ENCODE data around the gene PRM1.

Gene PRM1

DNA sequence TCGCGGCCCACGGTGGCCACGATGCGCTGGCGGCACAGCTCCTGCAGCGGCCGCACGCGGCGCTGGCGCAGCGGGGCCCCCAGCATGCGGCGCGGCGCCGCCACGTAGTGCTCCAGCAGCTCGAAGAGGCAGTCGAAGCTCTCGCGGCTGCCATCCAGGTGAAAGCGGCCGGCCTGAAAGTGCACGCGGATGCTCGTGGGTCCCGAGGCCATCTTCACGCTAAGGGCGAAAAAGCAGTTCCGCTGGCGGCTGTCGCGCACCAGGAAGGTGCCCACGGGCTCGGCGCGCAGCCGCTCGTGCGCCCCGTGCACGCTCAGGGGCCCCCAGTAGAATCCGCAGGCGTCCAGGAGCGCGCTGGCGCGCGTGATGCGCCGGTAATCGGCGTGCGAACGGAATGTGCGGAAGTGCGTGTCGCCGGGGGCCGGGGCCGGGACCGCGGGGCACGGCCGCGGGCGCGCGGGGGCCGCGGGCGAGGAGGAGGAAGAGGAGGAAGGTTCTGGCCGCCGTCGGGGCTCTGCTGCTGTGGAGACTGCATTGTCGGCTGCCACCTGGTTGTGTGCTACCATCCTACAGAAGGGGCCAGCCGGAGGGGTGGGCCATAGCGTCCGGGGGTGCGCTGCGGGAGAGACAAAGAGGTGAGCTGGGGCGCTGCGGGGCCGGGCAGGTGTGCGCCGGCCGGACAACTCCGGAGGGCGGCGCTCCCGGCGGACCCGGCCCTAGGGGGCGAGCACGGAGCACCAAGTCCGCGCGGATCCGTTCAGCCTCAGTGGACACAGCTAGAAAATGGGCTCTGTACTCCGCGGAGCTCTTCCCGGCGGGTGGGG lies 26.0 kb downstream of the PRM1 start:
- H3K4me1 Mint-ChIP-seq (ENCODE audit: low read depth in 2 of 2) = peaks cover 41 to 45% of the 10 kb centered on the region in 2 donors
- peaks cover 61% of the 10 kb centered on the region for H3K36me3 Mint-ChIP-seq (ENCODE audit: insufficient read depth)
- peak; percentile 66 to 71 (median 70) for DNase-seq
- peak overlapping the region; percentile 68 to 96 for H3K27ac Mint-ChIP-seq
- H3K4me3 Mint-ChIP-seq = peak overlapping the region; percentile 75 to 98
- H3K27me3 Mint-ChIP-seq = no peaks in the 10 kb centered on the region
- peak; percentile 39 for ATAC-seq (replicated peaks)
- no peaks in the 10 kb centered on the region for H3K9me3 Mint-ChIP-seq

- DNase-seq = peak in 1 of 3 experiments; percentile 22
These were observed 26.9 kb downstream of the PRM1 start for GRCh38 chr16:11253995-11254912.

DNA sequence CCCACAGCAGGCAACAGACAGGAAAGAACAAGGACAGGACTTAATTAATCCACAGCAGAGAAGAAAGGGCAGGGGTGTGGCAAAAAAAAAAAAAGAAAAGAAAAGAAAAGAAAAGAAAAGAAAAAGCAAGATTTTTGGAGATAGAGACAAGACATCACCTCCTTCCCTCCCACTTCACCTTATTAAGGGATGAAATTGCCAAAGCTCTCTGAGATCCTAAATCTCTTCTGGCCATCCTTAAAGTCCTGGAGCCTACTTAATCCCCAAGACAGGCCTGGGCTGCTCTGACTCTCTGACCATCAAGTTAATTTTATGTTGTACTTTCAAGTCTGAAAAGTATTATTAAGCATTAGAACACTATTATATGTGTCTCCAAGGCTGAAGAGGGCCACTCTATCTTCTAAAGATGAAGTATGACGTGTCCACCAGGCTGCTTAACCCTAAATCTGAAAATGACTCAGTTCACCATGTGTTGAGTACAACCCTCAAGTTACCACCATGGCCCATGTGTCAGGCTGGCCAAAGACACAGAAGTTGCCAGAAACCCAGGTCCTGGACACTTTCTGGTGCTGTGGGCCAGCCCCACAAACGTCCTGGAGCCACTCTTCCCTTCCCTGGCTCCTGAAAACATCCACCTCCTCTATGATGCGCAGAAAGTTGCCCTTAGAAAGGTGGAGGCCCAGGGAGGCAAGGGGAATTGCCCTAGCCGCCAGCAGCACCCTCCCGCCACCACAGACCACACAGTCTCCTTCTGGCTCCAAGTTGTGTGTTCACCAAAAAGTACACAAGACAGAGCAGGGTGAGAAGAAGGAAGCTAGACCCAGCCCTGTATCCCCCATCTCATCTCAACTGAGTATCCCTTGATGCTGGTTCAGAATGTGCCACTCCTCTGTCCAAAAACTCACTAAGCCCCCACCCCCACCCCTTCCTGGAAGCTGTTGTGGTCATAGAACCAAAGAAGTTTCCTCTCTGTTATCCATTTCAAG lies 27.8 kb downstream of the PRM1 start:
- Mint-ChIP-seq H3K27ac (peak overlapping the region; percentile 84 to 96), H3K9me3 (no peaks in the 10 kb centered on the region), H3K4me1 (ENCODE audit: low read depth in 2 of 2) (peaks cover 34 to 39% of the 10 kb centered on the region in 2 donors), H3K4me3 (peak overlapping the region; percentile 75 to 98), H3K36me3 (ENCODE audit: insufficient read depth) (peaks cover 76% of the 10 kb centered on the region), H3K27me3 (no peaks in the 10 kb centered on the region)
- DNase-seq = peak; percentile 47 to 58 (median 48)
- peak; percentile 40 for ATAC-seq (replicated peaks)

More at GRCh38 chr16:11253995-11254912, 26.9 kb downstream of the PRM1 start:
- H3K4me1 Mint-ChIP-seq (ENCODE audit: low read depth in 2 of 2) = peaks cover 41 to 45% of the 10 kb centered on the region in 2 donors
- H3K27me3 Mint-ChIP-seq = no peaks in the 10 kb centered on the region
- no peak for ATAC-seq (replicated peaks)
- peak overlapping the region; percentile 84 to 96 for H3K27ac Mint-ChIP-seq
- H3K36me3 Mint-ChIP-seq (ENCODE audit: insufficient read depth) = peaks cover 70% of the 10 kb centered on the region
- H3K4me3 Mint-ChIP-seq = peak overlapping the region; percentile 75 to 98
- H3K9me3 Mint-ChIP-seq = no peaks in the 10 kb centered on the region

GRCh38 chr16:11252482-11252931 lies 28.6 kb downstream of the PRM1 start:
- DNase-seq = no peak
- H3K36me3 Mint-ChIP-seq (ENCODE audit: insufficient read depth) = peaks cover 81% of the 10 kb centered on the region
- H3K4me1 Mint-ChIP-seq (ENCODE audit: low read depth in 2 of 2) = peaks cover 31 to 36% of the 10 kb centered on the region in 2 donors

GRCh38 chr16:11251525-11252481 lies 29.3 kb downstream of the PRM1 start:
- Mint-ChIP-seq H3K9me3 (no peaks in the 10 kb centered on the region), H3K27ac (peak overlapping the region; percentile 92 to 96), H3K36me3 (ENCODE audit: insufficient read depth) (peaks cover 81% of the 10 kb centered on the region), H3K4me3 (peak overlapping the region; percentile 75 to 98), H3K27me3 (no peaks in the 10 kb centered on the region), H3K4me1 (ENCODE audit: low read depth in 2 of 2) (peaks cover 24 to 30% of the 10 kb centered on the region in 2 donors)
- ATAC-seq (replicated peaks) (peak; percentile 26), DNase-seq (peak; percentile 64 to 66 (median 66))

More at GRCh38 chr16:11252482-11252931, 28.6 kb downstream of the PRM1 start:
- no peak for ATAC-seq (replicated peaks)
- peak overlapping the region; percentile 92 to 96 for H3K27ac Mint-ChIP-seq
- no peaks in the 10 kb centered on the region for H3K9me3 Mint-ChIP-seq
- H3K27me3 Mint-ChIP-seq = no peaks in the 10 kb centered on the region
- peak overlapping the region; percentile 75 to 98 for H3K4me3 Mint-ChIP-seq

DNA sequence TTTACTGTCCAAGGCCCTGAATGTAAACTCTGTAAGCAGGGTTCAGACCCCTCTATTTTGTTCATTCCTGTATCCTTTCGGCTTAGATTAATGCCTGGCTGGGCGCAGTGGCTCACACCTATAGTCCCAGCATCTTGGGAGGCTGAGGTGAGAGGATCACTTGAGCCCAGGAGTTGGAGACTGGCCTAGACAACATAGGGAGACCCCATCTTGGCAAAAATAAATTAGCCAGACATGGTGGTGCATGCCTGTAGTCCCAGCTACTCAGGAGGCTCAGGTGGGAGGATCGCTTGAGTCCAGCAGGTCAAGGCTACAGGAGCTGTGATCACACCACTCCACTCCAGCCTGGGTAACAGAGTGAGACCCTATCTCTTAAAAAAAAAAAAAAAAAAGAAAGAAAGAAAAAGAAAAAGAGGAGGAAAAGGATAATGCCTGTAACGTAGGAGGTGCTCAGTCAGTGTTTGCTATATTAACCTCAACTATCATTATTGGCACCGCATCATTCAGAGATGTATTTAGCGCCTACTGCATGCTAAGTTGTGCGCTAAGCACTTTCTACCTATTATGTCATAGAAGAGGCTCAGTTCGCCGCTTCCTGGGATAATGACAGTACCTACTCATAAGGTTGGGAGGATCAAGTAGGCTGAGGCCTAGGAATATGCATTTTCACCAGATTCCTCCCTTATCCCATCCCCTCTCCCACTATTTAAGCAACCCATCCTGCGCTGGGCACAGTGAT lies 30.2 kb downstream of the PRM1 start:
- peak overlapping the region in 1 of 2 donors; percentile 75 for H3K4me3 Mint-ChIP-seq

GRCh38 chr16:11250091-11250785 lies 30.9 kb downstream of the PRM1 start:
- H3K27ac Mint-ChIP-seq = peak overlapping the region; percentile 62 to 84
- ATAC-seq (replicated peaks) (no peak), DNase-seq (no peak)
- H3K4me1 Mint-ChIP-seq (ENCODE audit: low read depth in 2 of 2) = peaks cover 23 to 30% of the 10 kb centered on the region in 2 donors
- H3K36me3 Mint-ChIP-seq (ENCODE audit: insufficient read depth) = peaks cover 72% of the 10 kb centered on the region
- no peaks in the 10 kb centered on the region for H3K27me3 Mint-ChIP-seq
- peak overlapping the region in 1 of 2 donors; percentile 7 for H3K4me3 Mint-ChIP-seq
- no peaks in the 10 kb centered on the region for H3K9me3 Mint-ChIP-seq

More for the DNA sequence above, 30.2 kb downstream of the PRM1 start:
- Mint-ChIP-seq H3K4me1 (ENCODE audit: low read depth in 2 of 2) (peaks cover 23 to 30% of the 10 kb centered on the region in 2 donors), H3K9me3 (no peaks in the 10 kb centered on the region), H3K27me3 (no peaks in the 10 kb centered on the region), H3K27ac (peak overlapping the region; percentile 62 to 96), H3K36me3 (ENCODE audit: insufficient read depth) (peaks cover 76% of the 10 kb centered on the region)
- DNase-seq = no peak
- ATAC-seq (replicated peaks) = no peak

DNA sequence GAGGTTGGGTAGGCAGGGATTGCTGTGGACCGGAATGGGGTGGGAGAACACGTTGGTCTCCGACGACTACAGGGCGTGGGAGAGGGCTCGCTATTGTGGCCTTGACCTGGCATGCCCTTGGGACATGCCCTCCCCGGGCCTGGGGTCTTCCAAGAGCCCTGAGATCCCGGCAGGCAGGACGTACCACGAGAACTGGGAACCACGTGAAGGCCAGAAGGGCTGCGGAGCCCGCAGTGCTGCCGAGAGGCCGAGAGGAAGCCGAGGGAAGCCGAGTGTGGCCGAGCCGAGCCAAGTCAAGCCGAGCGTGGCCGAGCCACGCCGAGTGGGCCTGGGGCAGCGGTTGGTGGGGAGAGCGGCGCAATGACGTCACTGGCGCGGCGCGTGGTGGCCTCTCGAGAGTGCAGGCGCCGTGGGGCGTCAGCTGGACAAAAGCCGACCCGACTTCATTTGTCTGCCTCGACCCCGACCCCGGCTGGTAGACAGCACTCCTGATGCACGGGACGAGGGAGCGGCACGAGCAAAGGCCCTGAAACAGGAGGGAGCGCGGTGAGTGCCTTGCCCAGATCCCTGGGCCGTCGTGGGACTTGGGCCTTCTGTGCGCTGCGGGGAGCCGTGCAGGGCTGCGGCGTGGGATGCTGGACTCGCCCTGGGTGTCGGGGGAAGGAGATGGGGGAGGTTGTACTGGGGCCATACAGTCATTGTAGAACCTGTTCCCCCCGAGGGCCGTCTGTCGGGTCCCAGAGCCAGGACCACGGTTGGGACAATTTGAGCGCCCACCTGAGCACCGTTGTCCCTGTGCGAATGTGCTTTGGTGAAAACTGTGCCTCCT lies 31.7 kb downstream of the PRM1 start:
- Mint-ChIP-seq H3K27me3 (no peaks in the 10 kb centered on the region), H3K4me3 (no peak overlapping the region), H3K27ac (peak overlapping the region; percentile 38 to 83), H3K36me3 (ENCODE audit: insufficient read depth) (peaks cover 64% of the 10 kb centered on the region), H3K9me3 (no peaks in the 10 kb centered on the region), H3K4me1 (ENCODE audit: low read depth in 2 of 2) (peaks cover 25 to 30% of the 10 kb centered on the region in 2 donors)
- DNase-seq (no peak), ATAC-seq (replicated peaks) (no peak)

- H3K27ac Mint-ChIP-seq = peak overlapping the region in 1 of 2 donors; percentile 83
- H3K36me3 Mint-ChIP-seq (ENCODE audit: insufficient read depth) = peaks cover 56% of the 10 kb centered on the region
- no peaks in the 10 kb centered on the region for H3K27me3 Mint-ChIP-seq
- ATAC-seq (replicated peaks) (no peak), DNase-seq (no peak)
- H3K4me3 Mint-ChIP-seq = no peak overlapping the region
- H3K4me1 Mint-ChIP-seq (ENCODE audit: low read depth in 2 of 2) = peaks cover 17 to 21% of the 10 kb centered on the region in 2 donors
- H3K9me3 Mint-ChIP-seq = no peaks in the 10 kb centered on the region
These were observed 33.0 kb downstream of the PRM1 start for GRCh38 chr16:11248133-11248532.

DNA sequence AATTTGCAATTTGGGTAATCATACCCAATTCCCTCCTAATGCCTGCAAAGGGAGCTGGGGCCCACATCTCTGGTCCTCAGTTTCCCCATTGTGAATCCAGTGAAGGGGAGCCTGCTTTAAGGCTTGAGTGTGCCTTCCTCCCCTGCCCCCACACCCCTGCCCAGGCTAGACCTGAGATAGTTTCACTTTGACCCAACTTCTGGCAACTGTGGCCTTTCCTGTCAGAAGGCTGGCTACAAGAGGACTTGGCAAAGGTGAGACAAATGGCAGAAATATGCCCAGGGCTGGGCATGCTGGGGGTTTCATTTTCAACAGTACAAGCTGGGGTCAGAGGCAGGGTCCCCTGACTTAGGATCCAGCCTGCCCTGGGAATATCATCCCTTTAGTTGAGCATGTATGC lies 35.1 kb downstream of the PRM1 start:
- Mint-ChIP-seq H3K4me1 (ENCODE audit: low read depth in 2 of 2) (peaks cover 4 to 8% of the 10 kb centered on the region in 2 donors), H3K4me3 (no peak overlapping the region), H3K27ac (no peak overlapping the region), H3K36me3 (ENCODE audit: insufficient read depth) (peaks cover 36% of the 10 kb centered on the region), H3K9me3 (no peaks in the 10 kb centered on the region), H3K27me3 (no peaks in the 10 kb centered on the region)
- DNase-seq (no peak), ATAC-seq (replicated peaks) (no peak)

Measured in effector memory CD8-positive, alpha-beta T cell (primary cell).